CD4-positive, alpha-beta T cell treated with Interleukin-17A for 4 hours (primary cell): ENCODE results near the gene SYT3.

ENCODE experiments used
- DNase-seq: peaks from one replicate; pipeline ENCODE4 v3.0.0-alpha.2; 2020; ENCODE audit warnings: mixed read lengths

SYT3 gene

DNA sequence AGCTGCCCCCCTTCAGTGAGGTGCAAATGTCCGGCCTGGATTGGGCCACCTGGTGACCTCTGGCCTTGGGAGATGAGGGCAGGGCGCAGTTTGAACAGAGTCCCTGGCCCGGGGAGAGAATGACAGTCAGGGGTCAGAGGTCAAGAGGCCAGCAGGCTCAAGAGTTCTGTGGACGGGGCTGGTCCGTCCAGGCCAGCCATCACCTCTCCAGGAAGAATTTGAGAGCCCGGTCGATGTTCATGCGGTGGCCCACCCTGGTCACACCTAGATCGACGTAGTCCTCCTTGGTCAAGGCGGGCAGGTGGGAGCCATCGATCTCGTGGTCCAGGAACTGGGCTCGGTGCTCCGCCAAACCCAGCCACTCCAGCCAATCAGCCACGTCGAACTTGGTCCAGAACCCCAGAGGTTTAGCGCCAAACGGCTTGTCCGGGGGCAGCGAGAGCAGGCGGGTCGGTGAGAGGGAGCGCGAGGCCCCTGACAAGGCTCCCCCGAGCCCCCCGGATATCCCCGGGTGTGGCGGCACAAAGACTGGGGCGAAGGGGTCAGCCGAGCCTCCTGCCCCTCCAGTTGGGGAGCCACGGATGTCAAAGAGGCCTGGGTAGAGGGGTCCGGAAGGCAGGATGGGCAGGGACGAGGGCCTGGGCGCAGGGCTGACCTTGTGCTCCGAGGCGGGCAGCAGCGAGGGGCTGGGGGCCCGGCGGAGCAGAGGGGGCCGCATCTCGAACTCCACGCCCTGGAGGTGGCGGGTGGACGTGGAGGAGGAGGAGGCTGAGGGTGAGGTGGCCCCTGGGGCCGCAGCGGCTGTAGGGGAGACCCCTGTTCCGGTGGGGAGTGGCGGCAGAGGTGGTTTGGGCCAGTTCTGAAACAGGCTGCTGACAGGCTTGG, 22.3 kb upstream of the SYT3 start:
- no peak for DNase-seq

DNA sequence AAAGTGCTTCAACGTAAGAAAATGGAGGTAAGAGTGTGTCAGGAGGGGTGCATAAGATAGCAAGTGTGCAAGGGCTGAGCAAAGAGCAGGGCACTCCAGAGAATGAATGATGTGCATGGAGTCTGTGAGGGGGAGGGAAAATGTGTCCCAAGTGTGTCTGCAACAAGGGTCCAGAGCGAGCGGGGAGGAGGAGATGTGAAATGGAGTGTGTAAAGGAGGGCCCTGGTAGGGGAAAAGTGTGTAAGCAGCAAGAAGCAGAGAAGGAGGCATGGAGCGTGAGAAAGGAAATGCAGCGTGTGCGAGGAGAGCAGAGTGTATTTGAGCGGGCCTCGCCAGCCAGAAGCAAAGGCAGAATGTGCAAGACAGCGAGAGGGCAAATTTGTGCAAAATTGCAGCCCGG, 21.3 kb upstream of the SYT3 start:
- DNase-seq = no peak

DNA sequence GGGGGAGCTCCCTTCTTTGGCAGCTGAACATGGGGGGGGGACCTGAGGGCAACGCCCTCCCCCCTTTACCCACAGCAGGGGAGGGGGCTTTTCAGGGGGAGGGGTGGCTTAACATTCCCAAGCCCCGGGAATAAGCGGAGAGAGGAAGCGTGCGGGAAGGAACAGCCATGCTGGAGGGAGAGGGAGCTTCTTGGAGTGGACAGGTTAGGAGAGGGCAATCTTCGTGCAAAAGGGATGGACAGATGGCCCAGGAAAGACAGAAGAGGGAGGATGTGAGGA, 20.3 kb upstream of the SYT3 start:
- DNase-seq = no peak

DNA sequence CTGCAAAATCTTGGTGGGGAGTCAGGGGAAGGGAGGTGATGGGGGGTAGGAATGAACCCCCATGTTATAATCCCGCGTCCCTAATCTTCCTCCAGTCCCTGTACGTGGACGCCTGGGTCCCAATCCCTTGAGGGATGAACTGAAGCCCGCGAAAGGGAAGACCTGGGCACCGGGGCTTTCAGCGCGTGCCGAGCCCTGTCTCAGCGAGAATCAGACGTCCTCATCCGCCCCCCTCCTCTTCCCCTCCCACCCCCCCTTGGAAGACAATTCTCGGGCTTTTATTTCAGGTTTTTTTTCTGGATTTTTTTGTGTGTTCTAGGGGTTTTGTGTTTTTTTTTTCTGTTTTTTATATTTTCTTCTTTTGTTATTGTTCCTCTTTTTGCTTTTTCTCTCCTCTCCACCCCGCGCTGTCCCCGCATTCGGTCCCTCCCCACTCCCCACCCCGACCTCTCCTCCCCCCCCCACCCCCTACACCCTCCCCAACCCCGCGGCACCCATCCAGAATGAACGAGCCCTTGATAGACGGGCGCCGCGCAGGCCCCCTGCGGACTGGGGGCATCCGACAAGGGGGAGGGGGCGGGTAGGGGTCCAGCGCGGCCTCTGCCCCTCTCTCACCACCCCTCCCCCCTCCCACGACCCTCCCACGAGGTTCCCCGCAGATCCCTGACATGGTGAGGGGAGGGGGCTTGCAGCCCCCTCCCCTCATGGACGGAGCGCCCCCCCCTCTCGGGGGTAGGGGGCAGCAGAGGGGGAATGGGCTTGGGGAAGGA, 19.8 kb upstream of the SYT3 start:
- no peak for DNase-seq

DNA sequence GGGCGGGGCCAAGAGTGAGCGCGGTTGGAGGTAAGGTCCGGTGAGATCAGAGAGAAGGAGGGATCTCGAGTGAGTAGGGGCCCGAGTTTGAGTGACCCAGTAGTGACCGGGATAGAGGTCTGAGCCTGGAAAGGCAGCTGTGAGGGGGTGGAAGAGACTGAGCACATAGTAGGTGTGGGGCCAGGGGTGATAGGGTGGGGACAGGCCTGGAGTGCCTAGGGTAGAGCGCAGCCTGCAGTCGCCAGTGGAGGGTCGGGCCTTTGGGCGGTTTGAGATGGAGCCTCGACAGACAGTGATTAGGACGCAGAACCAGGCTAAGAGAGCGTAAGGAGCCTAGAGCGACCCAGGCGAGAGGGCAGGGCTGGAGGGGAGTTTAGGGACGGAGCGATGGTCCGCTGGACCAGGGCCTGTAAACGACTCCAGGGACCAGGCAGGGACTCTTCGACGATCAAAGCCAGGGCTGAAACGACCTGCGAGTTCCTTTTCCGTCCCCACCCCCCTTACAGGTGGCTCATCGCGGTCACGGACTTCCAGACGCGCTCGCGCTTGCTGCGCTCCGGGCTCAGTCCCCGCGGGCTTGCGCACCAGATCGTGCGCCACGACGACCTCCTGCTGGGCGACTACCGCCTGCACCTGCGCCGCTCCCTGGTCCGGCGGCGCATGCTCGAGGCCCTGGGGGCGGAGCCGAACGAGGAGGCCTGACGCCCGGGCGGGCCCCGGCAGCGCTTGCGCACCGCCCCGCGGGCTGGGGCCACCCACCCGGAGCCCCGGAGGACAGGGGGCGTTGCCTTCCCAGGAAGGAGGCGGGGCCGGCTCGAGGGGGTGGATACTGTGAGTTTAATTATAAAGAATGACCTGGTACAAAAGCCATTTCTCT, 19.0 kb upstream of the SYT3 start:
- peak; percentile 54 for DNase-seq

DNA sequence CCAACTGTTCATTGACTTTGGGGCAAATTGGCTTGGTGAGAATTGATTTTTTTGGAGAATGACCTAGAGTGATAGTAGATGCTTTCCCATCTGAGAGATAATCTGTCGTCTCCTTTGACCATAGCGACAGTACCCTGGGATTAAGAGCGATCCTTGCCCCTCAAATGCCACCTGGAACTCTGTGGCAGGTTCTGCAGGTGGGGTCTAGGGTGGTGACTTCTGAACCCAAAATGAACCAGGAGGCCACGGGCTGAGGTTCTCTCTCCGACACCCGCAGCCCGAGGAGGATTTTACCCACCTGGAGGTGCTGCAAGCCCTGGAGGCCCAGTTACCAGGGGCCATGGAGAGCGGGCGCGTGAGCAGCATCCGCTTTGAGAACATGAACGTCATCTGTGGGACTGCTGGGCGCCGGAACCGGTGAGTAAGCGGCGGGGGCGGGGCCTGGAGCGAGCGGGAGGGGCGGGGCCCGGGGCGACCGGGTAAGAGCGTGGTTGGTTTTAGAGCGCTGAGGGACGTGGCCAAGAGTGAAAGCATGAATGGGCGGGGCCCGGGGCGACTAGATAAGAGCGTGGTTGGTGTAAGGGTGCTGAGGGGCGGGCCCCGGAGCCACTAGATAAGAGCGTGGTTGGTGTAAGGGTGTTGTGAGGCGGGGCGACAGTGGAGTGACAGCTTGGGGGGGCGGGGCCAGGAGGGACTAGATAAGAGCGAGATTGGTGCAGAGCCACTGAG, 18.2 kb upstream of the SYT3 start:
- DNase-seq = peak; percentile 69

DNA sequence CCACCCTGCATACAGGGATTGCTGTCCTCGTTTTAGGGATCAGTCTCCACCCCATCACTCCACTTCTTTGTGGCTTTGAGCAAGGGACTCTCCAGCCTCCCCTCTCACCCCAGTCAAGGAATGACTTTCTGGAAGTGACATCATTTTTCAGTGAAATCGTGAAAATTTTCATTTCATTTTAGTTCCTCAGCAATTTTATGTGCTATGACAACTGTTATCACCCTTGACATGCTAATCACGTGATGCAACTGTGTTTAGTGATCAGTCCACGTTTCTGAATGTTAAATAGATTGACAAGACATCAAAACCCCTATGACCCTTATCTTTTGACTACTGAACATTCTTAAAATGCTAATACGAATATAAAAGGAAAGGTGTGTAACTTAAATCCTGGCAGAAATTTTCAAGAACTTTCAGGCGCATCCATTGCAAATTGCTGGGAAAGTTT, 17.6 kb upstream of the SYT3 start:
- DNase-seq = no peak

DNA sequence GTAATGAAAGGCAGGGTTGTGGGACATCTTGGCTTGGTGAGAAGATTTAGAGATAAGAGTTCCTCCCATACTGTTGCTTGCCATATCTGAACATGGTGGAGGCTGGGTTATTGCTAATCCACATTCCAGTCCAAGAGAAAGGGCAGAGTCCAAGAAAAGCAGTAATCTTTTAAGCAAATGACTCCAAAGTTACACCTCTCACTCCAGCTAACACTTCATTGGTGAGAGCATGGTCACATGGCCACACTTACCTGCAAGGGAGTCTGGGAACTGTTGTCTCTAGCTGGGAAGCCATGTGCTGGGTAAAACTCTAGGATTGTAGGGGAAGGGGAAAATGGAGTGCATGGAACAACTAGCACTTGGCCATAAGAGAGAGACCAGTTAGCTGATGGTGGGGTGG, 15.2 kb upstream of the SYT3 start:
- no peak for DNase-seq

DNA sequence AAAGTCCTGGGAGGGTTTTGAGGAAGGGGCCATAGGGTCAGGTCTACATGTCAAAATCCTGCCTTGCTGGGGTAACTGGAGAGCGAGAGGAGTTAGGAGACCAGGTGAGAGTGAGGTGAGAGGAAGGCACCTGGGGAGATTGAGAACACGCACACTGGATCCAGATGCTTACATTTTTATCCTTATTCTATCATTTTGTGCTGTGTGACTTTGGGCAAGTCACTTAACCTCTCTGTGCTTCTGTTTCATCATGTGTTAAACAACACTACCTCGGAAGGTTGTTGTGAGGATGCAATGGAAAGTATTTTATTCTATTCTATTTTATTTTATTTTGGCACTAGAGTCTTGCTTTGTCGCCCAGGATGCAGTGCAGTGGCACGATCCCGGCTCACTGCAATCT, 13.0 kb upstream of the SYT3 start:
- DNase-seq = no peak

DNA sequence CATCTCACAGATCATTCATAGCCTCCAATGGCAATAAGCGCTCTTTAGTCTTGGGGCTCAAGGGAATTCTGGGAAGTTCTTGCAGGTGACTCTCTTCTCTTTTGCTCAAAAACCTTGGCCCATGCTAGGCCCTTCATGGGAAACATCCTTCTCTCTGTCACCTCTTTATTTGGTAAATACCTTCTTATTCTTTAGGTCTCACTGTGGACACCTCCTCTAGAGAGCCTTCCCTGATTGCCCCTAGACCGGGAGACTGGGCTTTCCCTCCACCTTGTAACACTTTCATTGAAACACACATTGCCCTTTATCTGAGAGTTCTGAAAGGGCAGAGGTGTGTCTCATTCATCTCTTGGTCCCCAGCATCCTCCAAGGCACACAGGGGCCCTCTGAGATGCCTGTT, 11.5 kb upstream of the SYT3 start:
- DNase-seq = no peak

DNA sequence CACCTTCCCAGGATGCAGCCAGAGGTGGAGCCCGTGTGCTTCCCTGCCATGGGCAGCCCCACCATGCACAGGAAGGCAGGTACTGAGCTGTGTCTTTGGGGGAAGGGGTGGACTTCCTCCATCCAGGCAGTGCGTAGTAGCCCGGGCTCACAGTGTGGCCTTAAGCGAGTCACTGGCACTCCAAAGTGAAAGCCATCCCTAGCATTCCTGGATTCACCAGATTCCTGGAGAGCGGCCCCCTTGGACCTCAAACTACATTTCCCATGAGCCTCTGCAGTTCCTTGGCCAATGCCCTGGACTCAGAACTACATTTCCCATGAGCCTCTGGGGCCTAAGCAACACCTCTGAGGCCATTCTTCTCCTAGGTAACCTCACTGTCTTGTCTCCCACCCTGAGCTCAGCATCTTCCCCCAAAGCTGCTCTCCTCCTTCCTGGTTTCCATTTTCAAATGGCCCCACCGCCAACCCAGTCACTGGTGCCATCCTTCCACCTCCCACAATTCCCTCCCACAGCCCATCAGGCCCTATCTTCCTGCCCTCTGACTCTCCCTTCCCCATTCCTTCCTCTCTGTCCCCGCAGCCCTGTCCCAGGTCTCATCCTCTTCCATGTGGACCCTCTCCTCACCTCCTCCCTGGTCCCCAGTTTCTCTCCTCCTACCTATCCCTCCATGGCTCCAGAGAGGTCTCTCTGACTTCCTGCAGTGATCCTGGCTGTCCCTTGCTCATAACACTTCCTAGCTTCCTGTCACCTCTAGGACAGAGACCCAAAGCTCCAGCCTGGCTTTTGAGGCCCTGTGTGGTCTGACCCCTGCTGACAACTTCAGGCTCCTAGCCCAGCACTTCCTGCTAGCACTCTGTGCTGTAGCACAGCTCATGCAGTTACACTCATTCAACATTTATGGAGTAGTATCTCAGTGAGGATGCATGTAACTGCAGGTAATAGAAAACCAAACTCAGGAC, 10.0 kb upstream of the SYT3 start, which contains the start of gene C19orf81:
TSS of gene C19orf81 (plus strand) at position 13 of the 959 bp plus-strand sequence. CDS start at position 13, 0 bp downstream.
- DNase-seq = no peak

DNA sequence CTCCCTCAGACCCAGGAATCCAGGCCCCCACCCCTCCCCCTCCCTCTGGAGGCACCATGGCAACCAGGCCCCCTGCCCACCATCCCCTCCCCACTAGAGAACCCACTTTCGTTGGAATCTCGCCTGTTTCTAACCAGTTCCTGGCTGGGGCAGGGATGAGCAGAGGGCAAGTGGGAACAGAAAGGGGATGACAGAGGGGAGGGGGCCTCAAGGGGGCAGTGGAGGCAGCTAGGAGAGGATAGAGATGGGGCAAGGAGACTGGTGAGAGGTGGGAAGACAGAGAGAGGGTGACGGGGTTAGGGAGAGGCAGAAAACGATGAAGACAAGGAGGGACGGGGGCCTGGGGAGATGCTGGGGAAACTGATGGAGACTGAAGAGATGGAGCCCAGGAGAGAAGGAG, 9.0 kb upstream of the SYT3 start:
- DNase-seq = no peak

DNA sequence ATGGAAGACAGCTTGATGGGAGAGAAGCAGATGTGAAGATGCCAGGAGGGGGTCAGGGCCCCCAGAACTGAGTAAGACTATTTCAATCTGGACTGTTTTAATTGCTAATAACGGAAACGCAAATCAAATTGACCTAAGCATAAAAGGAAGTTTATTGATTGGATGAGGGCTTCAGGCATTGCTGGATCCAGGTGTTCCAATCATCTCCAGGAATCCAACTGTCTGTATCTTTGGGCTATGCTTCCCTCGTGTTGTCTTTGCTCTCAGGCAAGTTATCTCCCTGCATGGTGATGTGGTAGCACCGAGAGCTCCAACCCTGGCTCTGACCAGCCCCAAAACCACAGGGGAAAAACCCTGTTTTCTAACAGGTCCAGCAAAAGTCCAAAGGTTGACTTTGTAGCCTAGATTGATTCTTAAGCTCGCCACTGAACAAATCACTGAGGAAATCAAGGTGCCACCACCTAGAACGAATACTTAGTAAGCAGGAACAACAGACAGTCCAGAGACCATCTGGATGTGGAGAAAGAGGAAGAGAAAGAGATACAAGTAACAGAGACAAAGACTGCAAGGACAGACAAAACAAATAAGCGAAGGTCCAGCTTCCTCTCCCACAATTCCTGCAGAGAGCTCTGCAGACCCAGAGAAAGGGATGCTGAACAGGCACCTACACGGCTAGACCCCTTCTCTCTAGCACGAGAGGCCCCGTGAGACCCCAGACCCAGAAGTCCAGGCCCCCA, 8.4 kb upstream of the SYT3 start:
- no peak for DNase-seq

DNA sequence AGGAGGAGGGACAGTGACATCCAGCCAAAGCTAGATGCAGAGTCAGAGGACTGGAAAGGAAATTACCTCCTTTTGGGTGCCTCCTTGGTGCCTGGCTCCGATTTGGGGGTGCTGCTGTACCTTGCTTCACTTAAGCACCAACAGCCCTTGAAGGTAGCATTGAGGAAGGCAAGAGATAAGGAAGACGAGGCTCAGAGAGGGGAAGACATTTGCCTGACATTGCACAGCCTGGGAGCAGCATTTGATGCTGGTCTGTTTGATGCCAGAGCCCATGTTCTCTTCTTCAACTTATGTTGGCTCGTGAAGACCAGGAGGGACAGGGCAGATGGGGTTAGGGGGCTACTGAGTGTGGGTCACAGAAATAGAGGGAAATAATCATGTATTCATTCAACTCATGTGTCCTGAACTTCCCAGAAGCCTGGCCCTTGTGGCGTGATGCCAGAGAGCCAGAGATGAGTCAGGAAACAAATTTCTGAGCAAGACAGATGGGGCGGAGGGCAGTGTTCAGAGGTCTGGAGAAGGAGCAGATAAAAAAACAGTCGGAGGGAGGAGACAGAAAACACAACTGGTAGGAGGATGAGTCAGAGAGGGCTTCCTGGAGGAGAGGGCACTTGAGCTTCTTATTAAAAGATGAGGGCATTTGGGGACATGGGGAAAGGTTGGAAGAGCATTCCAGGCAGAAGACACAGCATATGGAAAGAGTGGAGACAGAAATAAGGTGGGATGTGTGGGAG, 6.6 kb upstream of the SYT3 start:
- no peak for DNase-seq

DNA sequence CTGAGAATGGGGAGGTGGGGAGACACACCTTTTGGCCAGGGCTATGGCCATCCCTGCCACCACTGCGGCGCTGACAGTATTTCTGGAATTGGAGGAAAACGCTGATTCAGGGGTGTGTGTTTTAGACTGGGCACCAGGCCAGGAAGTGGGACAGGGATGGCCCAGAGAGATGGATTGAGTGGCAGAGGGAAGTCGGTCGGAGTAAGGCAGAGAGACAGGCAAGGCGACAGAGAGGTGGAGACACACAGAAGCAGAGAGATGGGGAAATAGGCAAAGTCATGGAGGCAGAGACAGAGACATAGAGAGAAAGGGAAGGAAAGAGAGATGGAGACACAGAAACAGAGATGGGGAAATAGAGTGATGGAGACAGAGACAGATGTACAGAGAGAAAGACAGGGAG, 5.4 kb upstream of the SYT3 start:
- no peak for DNase-seq

DNA sequence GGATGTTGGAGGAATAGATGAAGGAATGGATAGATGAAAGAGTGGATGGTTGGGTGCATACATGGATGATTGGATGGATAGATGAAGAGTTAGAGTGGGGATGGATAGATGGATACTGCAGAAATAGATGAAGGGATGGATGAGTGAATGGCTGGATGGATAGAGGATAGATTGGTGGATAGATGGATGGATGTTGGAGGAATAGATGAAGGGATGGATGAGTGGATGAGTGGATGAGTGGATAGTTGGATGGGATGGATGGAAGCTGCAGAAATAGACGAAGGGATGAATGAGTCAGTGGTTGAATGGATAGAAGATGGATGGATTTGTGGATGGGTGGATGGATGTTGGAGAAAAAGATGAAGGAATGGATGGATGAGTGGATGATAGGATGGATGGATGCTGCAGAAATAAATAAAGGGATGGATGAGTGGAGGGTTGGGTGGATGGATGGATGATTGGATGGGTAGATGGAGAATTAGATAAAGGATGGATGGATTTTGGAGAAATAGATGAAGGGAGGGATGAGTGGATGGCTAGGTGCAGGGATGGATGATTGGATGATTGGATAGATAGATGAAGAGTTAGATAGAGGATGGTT, 4.7 kb upstream of the SYT3 start:
- no peak for DNase-seq

DNA sequence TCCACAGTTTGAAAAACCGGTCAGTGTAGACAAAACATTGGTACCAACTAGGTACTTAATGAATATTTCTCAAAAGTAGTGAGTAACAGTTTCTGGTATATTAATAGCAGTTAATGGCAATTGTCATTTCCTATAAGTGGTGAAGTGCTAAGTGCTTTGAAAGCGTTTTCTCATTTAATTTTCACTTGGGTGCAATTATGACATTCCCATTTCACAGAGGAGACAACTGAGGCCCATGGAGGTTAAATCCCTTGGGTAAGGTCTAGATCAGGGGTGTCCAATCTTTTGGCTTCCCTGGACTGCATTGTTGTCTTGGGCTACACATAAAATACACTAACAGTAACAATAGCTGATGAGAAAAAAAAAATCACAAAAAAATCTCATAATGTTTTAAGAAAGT, 687 bp upstream of the SYT3 start:
- no peak for DNase-seq

DNA sequence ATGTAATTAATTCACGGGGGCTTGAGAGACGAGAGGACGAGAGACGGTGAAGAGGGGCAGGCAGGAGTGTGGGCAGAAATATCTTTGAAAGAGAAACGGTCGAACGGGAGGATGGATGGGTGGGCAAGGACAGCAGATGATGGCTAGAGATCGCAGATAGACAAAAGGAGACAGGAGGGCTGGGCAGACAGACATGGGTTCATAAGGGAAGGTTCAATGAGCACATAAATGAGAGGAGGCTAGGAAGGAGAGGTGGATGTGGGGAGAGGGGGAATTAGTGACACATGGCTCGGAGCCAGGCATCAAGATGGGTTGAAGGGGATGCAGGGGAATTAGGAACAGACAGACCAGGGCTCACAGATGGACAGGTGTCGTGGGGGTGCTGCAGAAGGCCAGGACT, 1.1 kb downstream of the SYT3 start:
- DNase-seq = no peak

DNA sequence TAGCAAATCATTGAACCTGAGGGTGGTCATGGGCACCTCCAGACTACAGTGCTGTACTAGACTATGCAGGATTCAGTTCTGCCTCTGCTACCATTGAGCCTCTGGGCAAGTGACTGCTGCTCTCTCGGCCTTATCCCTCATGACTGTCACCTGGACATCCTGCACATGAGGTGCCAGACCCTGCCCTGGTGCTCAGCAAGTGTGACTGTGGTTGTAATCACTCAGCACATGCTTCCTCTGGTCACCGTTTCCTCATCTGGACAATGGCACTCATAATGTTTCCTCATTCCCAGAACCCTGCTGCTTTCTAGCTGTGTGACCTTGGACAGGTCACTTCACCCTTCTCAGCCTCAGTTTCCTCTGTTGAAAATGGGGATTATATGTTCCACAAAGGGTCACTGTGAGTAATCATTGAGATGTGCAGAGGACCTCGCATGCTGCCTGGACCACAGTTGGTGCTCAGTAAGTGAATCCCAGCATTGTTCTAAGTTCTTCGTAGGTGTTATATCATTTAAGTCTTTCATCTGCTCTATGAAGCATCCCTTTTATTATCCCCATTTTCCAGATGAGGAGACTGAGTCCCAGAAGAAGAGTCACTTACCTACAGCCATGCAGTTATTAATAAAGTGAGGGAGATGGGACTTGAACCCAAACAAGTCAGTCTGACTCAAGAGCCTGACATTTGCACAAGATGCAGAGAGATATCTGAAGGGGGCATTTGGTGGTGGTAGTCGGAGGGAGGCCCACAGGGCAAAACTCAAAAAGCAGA, 3.2 kb downstream of the SYT3 start:
- DNase-seq = no peak
